Neural crest cell (in vitro differentiated cells): Measurements from ENCODE around the gene SLC5A10. TPM values are rescaled to one million over a fixed set of nuclear protein-coding genes. Genes with fewer than 3 reads are reported as not detected.
A peak's percentile ranks its signal among the peaks of the same experiment; 100 is the strongest.

Experiments
- DNase-seq: peaks from one replicate; pipeline ENCODE4 v3.0.0; 2021; ENCODE audit warnings: low read depth, mixed read lengths, low spot score
- H3K27ac Mint-ChIP-seq: one replicate; pipeline ENCODE4 v1.8.0; 2021; ENCODE audit warnings: mild to moderate bottlenecking, mixed read lengths; ENCODE audit not compliant: unreplicated experiment
- H3K27me3 Mint-ChIP-seq: 2 replicates; pipeline ENCODE4 v1.8.0; 2021; ENCODE audit warnings: low read depth, mild to moderate bottlenecking, mixed read lengths
- H3K36me3 Mint-ChIP-seq: 2 replicates; pipeline ENCODE4 v1.8.0; 2021; ENCODE audit warnings: low read depth, mild to moderate bottlenecking, mixed read lengths
- H3K4me1 Mint-ChIP-seq: 2 replicates; pipeline ENCODE4 v1.8.0; 2021; ENCODE audit warnings: mixed read lengths
- H3K4me3 Mint-ChIP-seq: one replicate; pipeline ENCODE4 v1.8.0; 2021; ENCODE audit warnings: mild to moderate bottlenecking, mixed read lengths
- H3K9me3 Mint-ChIP-seq: 2 replicates; pipeline ENCODE4 v1.8.0; 2021; ENCODE audit warnings: mixed read lengths
- total RNA-seq: library from RNA; stranded (reverse); gene quantifications from 2 replicates; pipeline ENCODE4 v1.2.1, GENCODE V29; 2021
- TF ChIP-seq, protein P1 (sequence below): fragments of 200-600 bp; sonication (generic); conservative IDR thresholded peaks from 2 replicates; pipeline ENCODE4 v1.5.0; 2021; ENCODE audit warnings: antibody characterized with exemption, mild to moderate bottlenecking

SLC5A10 gene
- total RNA-seq, 1 donor from 2014 or later, result not detected

GRCh38 chr17:19009970-19010369 is 58.0 kb downstream of the SLC5A10 start:
- Mint-ChIP-seq H3K36me3 (peaks cover 2% of the 10 kb centered on the region), H3K27me3 (peaks cover 20% of the 10 kb centered on the region), H3K9me3 (no peaks in the 10 kb centered on the region), H3K27ac (peak overlapping the region; percentile 82), H3K4me1 (no peaks in the 10 kb centered on the region), H3K4me3 (no peak overlapping the region)
- TF ChIP-seq, protein P1, sequence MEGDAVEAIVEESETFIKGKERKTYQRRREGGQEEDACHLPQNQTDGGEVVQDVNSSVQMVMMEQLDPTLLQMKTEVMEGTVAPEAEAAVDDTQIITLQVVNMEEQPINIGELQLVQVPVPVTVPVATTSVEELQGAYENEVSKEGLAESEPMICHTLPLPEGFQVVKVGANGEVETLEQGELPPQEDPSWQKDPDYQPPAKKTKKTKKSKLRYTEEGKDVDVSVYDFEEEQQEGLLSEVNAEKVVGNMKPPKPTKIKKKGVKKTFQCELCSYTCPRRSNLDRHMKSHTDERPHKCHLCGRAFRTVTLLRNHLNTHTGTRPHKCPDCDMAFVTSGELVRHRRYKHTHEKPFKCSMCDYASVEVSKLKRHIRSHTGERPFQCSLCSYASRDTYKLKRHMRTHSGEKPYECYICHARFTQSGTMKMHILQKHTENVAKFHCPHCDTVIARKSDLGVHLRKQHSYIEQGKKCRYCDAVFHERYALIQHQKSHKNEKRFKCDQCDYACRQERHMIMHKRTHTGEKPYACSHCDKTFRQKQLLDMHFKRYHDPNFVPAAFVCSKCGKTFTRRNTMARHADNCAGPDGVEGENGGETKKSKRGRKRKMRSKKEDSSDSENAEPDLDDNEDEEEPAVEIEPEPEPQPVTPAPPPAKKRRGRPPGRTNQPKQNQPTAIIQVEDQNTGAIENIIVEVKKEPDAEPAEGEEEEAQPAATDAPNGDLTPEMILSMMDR, result no peak
- DNase-seq, result no peak

GRCh38 chr17:19010729-19011505 is 59.0 kb downstream of the SLC5A10 start:
- peaks cover 15% of the 10 kb centered on the region for H3K27me3 Mint-ChIP-seq
- no peak overlapping the region for H3K4me3 Mint-ChIP-seq
- peaks cover under 1% of the 10 kb centered on the region for H3K36me3 Mint-ChIP-seq
- TF ChIP-seq, protein P1, result no peak
- H3K9me3 Mint-ChIP-seq, result no peaks in the 10 kb centered on the region
- no peak for DNase-seq
- no peak overlapping the region for H3K27ac Mint-ChIP-seq
- H3K4me1 Mint-ChIP-seq, result no peaks in the 10 kb centered on the region

DNA sequence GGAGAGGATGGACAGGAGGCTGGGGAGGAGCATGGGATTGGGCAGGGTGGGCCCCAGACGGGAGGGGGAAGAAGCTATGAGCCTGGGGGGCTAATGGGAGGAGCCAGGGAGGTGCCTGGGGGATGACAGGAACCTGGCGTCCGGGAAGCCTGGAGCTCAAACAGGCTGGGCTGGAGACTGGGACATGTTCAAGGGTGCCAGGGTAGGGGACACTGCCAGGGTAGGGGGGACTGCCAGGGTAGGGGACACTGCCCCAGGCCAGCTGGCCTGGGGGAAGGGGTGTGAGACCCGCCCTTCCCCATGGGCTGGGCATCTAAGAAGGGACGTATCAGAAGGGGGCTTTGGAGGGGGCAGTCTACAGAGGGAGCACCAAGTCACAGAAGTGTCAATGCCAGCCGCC is 59.6 kb downstream of the SLC5A10 start:
- no peaks in the 10 kb centered on the region for H3K9me3 Mint-ChIP-seq
- H3K27me3 Mint-ChIP-seq, result peaks cover 10% of the 10 kb centered on the region
- no peaks in the 10 kb centered on the region for H3K4me1 Mint-ChIP-seq
- no peak overlapping the region for H3K27ac Mint-ChIP-seq
- no peak for DNase-seq
- TF ChIP-seq, protein P1, result no peak
- no peak overlapping the region for H3K4me3 Mint-ChIP-seq
- H3K36me3 Mint-ChIP-seq, result no peaks in the 10 kb centered on the region

DNA sequence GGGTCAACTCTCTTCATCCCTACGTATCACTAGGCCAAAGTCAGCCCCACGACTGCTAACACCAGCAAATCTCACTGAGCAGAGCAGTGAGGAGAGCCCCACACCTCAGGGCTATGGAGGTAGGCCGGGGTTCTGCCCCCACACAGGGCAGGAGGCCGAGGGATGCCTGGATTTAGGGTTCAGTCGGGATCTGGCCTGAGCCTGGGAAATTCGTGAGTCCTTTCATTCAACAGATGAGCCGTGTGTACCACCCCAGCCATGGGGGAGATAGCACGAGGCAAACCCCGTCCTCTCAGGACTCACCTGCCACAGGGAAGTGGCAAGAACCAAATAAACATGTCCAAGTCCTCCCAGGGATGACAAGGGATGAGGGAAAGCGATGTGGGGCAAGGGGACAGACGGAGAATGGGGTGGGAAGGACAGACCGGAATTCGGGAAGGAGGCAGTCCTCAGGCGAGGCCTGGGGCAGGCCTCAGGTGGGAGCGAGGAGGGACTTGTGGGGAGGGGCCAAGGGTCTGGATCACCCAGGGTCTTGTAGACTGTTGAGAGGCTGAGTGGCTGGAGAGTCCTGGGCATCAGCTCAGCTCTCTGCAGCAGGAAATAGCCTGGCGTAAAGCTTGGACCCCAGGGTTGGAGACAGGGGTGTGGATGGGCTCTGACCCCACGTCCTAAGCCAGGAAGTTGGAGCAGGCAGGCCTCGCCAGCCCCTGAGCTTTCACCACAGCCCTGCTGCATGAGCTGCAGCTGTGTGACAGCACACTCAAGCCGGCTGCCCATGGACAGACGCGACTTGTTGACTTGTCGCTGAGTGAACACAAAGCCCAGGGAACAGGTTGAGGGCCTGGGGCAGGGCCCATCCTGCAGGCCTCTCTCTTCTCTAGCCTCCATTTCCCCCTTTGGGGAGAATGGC is 60.5 kb downstream of the SLC5A10 start:
- Mint-ChIP-seq H3K36me3 (no peaks in the 10 kb centered on the region), H3K27ac (no peak overlapping the region), H3K9me3 (no peaks in the 10 kb centered on the region), H3K4me1 (no peaks in the 10 kb centered on the region), H3K27me3 (peaks cover 7% of the 10 kb centered on the region), H3K4me3 (no peak overlapping the region)
- DNase-seq, result no peak
- TF ChIP-seq, protein P1, result no peak

DNA sequence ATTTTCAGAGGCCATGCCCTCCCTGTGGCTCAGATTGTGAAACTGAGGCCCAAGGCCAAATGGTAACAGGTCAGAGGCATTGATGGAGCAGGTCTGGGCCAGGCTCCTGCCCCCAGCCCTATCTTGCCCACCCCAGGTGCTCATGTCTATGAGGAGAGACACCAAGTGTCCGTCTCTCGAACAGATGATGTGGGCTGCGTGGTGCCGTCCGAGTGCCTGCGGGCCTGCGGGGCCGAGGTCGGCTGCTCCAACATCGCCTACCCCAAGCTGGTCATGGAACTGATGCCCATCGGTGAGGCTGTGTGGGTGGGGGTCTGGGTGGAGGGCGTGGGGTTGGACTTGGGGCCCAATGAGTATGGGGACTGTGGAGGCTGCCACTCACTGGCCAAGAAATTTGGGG is 61.3 kb downstream of the SLC5A10 start:
- H3K27ac Mint-ChIP-seq, result no peak overlapping the region
- DNase-seq, result no peak
- H3K4me1 Mint-ChIP-seq, result no peaks in the 10 kb centered on the region
- no peaks in the 10 kb centered on the region for H3K9me3 Mint-ChIP-seq
- H3K27me3 Mint-ChIP-seq, result no peaks in the 10 kb centered on the region
- no peaks in the 10 kb centered on the region for H3K36me3 Mint-ChIP-seq
- TF ChIP-seq, protein P1, result no peak
- no peak overlapping the region for H3K4me3 Mint-ChIP-seq
